GM10266 (cell line): ENCODE measurements around the gene TKTL1.
A peak's percentile ranks its signal among the peaks of the same experiment; 100 is the strongest.

Experiments used
- DNase-seq: peaks from one replicate; pipeline ENCODE4 v3.0.0; 2012; ENCODE audit errors: extremely low spot score
- CTCF ChIP-seq: IDR thresholded peaks from 2 replicates; pipeline ENCODE4 v1.5.1; 2012; ENCODE audit warnings: mild to moderate bottlenecking, low read depth; ENCODE audit not compliant: control insufficient read depth, insufficient read depth; ENCODE audit errors: missing control alignments

The TKTL1 gene

GRCh38 chrX:154309041-154309775 is 13.6 kb downstream of the TKTL1 start:
- no peak for DNase-seq
- TF ChIP-seq CTCF = no peak

DNA sequence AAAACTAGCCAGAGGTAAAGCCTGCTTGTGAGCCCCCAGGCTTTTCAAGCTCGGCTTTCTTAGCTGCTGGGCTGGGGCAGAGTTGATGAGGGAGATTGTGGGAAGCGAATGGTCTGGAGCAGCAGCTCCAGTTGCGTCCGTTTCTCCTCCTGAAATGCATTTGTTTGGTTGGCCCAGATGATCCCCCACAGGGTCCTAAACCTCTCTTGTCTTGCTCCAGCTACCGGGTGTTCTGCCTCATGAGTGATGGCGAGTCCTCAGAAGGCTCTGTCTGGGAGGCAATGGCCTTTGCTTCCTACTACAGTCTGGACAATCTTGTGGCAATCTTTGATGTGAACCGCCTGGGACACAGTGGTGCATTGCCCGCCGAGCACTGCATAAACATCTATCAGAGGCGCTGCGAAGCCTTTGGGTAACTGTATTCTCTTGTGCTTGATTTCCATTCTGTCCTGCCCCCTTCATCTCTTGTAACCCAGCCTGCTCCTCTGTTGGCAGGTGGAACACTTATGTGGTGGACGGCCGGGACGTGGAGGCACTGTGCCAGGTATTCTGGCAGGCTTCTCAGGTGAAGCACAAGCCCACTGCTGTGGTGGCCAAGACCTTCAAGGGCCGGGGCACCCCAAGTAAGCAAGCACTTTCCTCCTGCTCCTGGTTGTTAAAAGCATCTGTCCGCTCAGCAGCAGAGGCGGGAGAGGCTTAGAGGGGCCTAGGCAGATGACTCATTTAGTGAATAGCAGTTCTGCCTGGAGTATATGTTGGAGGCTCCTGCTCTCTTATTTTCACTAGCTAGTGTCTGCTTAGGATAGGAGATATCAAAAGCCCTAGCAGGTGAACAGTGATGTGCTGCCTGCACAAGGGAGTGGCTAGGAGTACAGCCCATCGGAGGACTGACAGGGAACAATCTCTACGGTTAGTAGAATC is 15.3 kb downstream of the TKTL1 start:
- no peak for TF ChIP-seq CTCF

GRCh38 chrX:154312116-154312515 is 16.5 kb downstream of the TKTL1 start:
- no peak for DNase-seq
- no peak for TF ChIP-seq CTCF

More for the DNA sequence above, 15.3 kb downstream of the TKTL1 start:
- DNase-seq = no peak

DNA sequence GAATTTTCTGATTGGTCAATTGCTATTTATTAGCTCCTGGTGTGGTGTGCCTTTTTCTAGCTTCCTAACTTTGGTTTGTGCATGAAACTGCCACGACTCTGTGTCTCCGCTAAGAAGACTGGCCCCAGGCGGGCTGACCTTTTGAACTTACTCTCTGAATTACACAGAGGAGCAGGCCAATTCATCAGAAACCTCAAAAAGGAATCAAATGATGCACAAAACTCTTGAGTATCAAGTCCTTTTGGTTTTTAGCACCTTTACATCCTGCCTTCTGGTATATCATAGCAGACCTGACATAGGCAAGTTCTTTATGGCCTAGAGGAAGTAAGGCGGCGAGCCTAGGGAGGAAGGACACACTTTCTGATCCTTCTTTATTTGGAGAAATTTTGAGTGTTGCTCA is 17.6 kb downstream of the TKTL1 start:
- no peak for TF ChIP-seq CTCF
- peak; percentile 34 for DNase-seq

- DNase-seq = no peak
- TF ChIP-seq CTCF = no peak
Measured at GRCh38 chrX:154315416-154315815, 19.8 kb downstream of the TKTL1 start.

GRCh38 chrX:154317391-154317995 is 21.9 kb downstream of the TKTL1 start:
- no peak for DNase-seq
- peak; percentile 33 for TF ChIP-seq CTCF
